Heart left ventricle (tissue), 13 donors: ENCODE data around the gene CFAP65.

Source experiments
- POLR2A ChIP-seq, 2 donors: fragments of 450-650 bp; IDR thresholded peaks; one replicate each; pipeline ENCODE4 v1.6.1; 2017; ENCODE audit warnings: antibody characterized with exemption in 2 of 2, mild to moderate bottlenecking in 2 of 2, moderate library complexity in 2 of 2
- TF ChIP-seq, protein P1 (sequence below), 12 donors: fragments of 200-600 bp; sonication (generic) in 4 of 12; IDR thresholded peaks; one replicate each; pipeline versions ENCODE4 v1.5.0 to v1.8.0; 2018 to 2022; ENCODE audit warnings: antibody characterized with exemption in 12 of 12, mild to moderate bottlenecking in 5 of 12
- donor health status: ischemic (EF 13 %, LVEDD 7.1; RV severe dilation, severe dysfunction).
- donor health status: DM: no; HTN: yes; CAD: no.
- donor health status: DM: no; HTN: no; CAD: no.
- donor health status: ischemic (EF 25% LVEDD 6.9; RV normal size, moderate dysfunction).
- donor health status: ischemic (EF 25% LVEDD 5.7; RV mildly dilated, moderate dysfunction).
- donor health status: ischemic (EF 35%, LVEDD 5.7; RV mildly dilated, moderate dysfunction).
- donor health status: nonischemic (EF 11% LVEDD 7.7; RV severe dilation, severe dysfunction).
- donor health status: DM: yes; HTN: yes; CAD: no.
- donor health status: PGD.
- donor health status: ischemic (EF 29% LVEDD 5.4; RV normal size, mild dysfunction).
- donor health status: nonischemic (EF 23%, LVEDD 6.1; RV moderate dilation, normal function).

- no peak for TF ChIP-seq POLR2A (IDR thresholded peaks at IDR 0.05)
- TF ChIP-seq, protein P1, sequence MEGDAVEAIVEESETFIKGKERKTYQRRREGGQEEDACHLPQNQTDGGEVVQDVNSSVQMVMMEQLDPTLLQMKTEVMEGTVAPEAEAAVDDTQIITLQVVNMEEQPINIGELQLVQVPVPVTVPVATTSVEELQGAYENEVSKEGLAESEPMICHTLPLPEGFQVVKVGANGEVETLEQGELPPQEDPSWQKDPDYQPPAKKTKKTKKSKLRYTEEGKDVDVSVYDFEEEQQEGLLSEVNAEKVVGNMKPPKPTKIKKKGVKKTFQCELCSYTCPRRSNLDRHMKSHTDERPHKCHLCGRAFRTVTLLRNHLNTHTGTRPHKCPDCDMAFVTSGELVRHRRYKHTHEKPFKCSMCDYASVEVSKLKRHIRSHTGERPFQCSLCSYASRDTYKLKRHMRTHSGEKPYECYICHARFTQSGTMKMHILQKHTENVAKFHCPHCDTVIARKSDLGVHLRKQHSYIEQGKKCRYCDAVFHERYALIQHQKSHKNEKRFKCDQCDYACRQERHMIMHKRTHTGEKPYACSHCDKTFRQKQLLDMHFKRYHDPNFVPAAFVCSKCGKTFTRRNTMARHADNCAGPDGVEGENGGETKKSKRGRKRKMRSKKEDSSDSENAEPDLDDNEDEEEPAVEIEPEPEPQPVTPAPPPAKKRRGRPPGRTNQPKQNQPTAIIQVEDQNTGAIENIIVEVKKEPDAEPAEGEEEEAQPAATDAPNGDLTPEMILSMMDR (IDR thresholded peaks at IDR 0.05) = no peak
Measured at GRCh38 chr2:219065484-219065883, 24.2 kb upstream of the CFAP65 start.
